Measurements from ENCODE around the gene FBXL19. TPM values are rescaled to one million over a fixed set of nuclear protein-coding genes. Genes with fewer than 3 reads are reported as not detected.

The FBXL19 gene
- total and polyA plus RNA-seq, 9 of the 15 experiments (the other 6 are each of a cell fraction or from before 2014, with no cell fraction given): 0.13 to 48.0 (median 13.5) TPM; not detected in 1

GRCh38 chr16:30896889-30897733 is 26.3 kb upstream of the FBXL19 start (continued):
- TF ChIP-seq ZNF274 (IDR thresholded peaks at IDR 0.05; ENCODE audit: borderline replicate concordance, low read depth, low read length) (no peak), HOXB6 (CRISPR knock-in tag; IDR thresholded peaks at IDR 0.05; ENCODE audit: borderline replicate concordance) (no peak), ZNF436 (CRISPR knock-in tag; IDR thresholded peaks at IDR 0.05) (no peak), ZBTB11 (CRISPR knock-in tag; IDR thresholded peaks at IDR 0.05) (peak in 1 of 3 experiments; percentile 67; a peak in 1 of 6 replicates), ZNF347 (CRISPR knock-in tag; IDR thresholded peaks at IDR 0.05; ENCODE audit: low read depth) (no peak), NFRKB (IDR thresholded peaks at IDR 0.05; ENCODE audit: low read depth) (no peak), ZNF197 (CRISPR knock-in tag; IDR thresholded peaks at IDR 0.05; ENCODE audit: low read depth) (peak; percentile 87; the same call in 1 of the 2 replicates), ZBTB7A (IDR thresholded peaks at IDR 0.05; ENCODE audit: borderline replicate concordance, control insufficient read depth, low read depth, low read length) (peak; percentile 14; the same call in 1 of the 2 replicates), FIP1L1 (IDR thresholded peaks at IDR 0.05; ENCODE audit: low read depth, low read length, poor library complexity, severe bottlenecking) (no peak), FOXA3 (CRISPR knock-in tag; conservative IDR thresholded peaks at IDR 0.05 in 1 of 2, IDR thresholded peaks at IDR 0.05 in 1 of 2) (0 out of 4 replicates have a peak, but pooled peaks of 1 of the 2 experiments have one; percentile 36), SMARCE1 (IDR thresholded peaks at IDR 0.05) (peak; percentile 12; the same call in 1 of the 2 replicates), PHTF2 (CRISPR knock-in tag; IDR thresholded peaks at IDR 0.05) (no peak), LCOR (CRISPR knock-in tag; IDR thresholded peaks at IDR 0.05) (no peak), TAF1 (IDR thresholded peaks at IDR 0.05; ENCODE audit: control insufficient read depth, extremely low read depth, insufficient read depth, low read length, severe bottlenecking) (peak; percentile 73), CBFA2T3 (IDR thresholded peaks at IDR 0.05) (no peak), ZHX1 (conservative IDR thresholded peaks at IDR 0.05; ENCODE audit: low read length) (no peak), POLR2A (conservative IDR thresholded peaks at IDR 0.05) (peak; percentile 82), PCBP1 (IDR thresholded peaks at IDR 0.05; ENCODE audit: low read depth, low read length, poor library complexity, severe bottlenecking) (no peak), NCOA1 (IDR thresholded peaks at IDR 0.05; ENCODE audit: low read depth) (no peak)
- TF ChIP-seq, protein P1, sequence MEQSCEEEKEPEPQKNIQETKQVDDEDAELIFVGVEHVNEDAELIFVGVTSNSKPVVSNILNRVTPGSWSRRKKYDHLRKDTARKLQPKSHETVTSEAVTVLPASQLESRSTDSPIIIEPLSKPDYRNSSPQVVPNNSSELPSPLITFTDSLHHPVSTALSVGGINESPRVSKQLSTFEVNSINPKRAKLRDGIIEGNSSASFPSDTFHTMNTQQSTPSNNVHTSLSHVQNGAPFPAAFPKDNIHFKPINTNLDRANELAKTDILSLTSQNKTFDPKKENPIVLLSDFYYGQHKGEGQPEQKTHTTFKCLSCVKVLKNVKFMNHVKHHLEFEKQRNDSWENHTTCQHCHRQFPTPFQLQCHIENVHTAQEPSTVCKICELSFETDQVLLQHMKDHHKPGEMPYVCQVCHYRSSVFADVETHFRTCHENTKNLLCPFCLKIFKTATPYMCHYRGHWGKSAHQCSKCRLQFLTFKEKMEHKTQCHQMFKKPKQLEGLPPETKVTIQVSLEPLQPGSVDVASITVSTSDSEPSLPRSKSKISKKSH (CRISPR knock-in tag; IDR thresholded peaks at IDR 0.05): no peak

Measured in K562 (cell line).